ENCODE results near the gene CDC42BPB. TPM values are rescaled to one million over a fixed set of nuclear protein-coding genes. Genes with fewer than 3 reads are reported as not detected.

CDC42BPB gene
- total and polyA plus RNA-seq, 2 donors (not counting 1 experiment from before 2014, with no cell fraction given) = 44.8 to 98.3 TPM

GRCh38 chr14:103001651-103002396, 55.5 kb downstream of the CDC42BPB start:
- Histone ChIP-seq H3K79me2 (ENCODE audit: control insufficient read depth, insufficient read depth, low read length) (peaks cover 5% of the 10 kb centered on the region), H2AFZ (ENCODE audit: low read length) (no peak overlapping the region), H3K27ac (ENCODE audit: insufficient read depth, low read length) (no peak overlapping the region), H3K9ac (ENCODE audit: insufficient read depth, low read length) (no peak overlapping the region), H3K4me3 (replicated peaks in 1 of 4; ENCODE audit: control extremely low read depth in 1 of 4, insufficient read depth in 1 of 4, low read depth in 3 of 4, low read length in 4 of 4) (no peak overlapping the region), H4K20me1 (ENCODE audit: control insufficient read depth, extremely low read depth, insufficient read depth, low read length) (no peaks in the 10 kb centered on the region), H3K9me3 (ENCODE audit: control insufficient read depth, insufficient read depth, low read depth, low read length) (no peaks in the 10 kb centered on the region), H3K27me3 (ENCODE audit: control insufficient read depth, insufficient read depth, low read length) (no peaks in the 10 kb centered on the region), H3K36me3 (ENCODE audit: control insufficient read depth, insufficient read depth, low read length) (peaks cover 29% of the 10 kb centered on the region), H3K4me1 (ENCODE audit: control insufficient read depth, extremely low read depth, insufficient read depth, low read length) (no peaks in the 10 kb centered on the region), H3K4me2 (ENCODE audit: extremely low read depth, insufficient read depth, low read length) (no peak overlapping the region)
- no peak for TF ChIP-seq CTCF (conservative IDR thresholded peaks at IDR 0.05 in 1 of 2, IDR thresholded peaks at IDR 0.05 in 1 of 2; ENCODE audit: low read depth in 1 of 2, low read length in 2 of 2)
- no peak for TF ChIP-seq EZH2 (IDR thresholded peaks at IDR 0.05; ENCODE audit: low read length, missing control alignments)
- no peak for DNase-seq (ENCODE audit: low read depth in 2 of 2)

- H4K20me1 ChIP-seq (ENCODE audit: control insufficient read depth, extremely low read depth, insufficient read depth, low read length) = no peaks in the 10 kb centered on the region
Measured at GRCh38 chr14:103001226-103001625, 56.1 kb downstream of the CDC42BPB start.

More at GRCh38 chr14:103001226-103001625, 56.1 kb downstream of the CDC42BPB start:
- no peak overlapping the region for H2AFZ ChIP-seq (ENCODE audit: low read length)
- H3K27ac ChIP-seq (ENCODE audit: insufficient read depth, low read length) = no peak overlapping the region
- no peaks in the 10 kb centered on the region for H3K9me3 ChIP-seq (ENCODE audit: control insufficient read depth, insufficient read depth, low read depth, low read length)
- DNase-seq (ENCODE audit: low read depth in 2 of 2) = no peak
- H3K9ac ChIP-seq (ENCODE audit: insufficient read depth, low read length) = no peak overlapping the region
- H3K79me2 ChIP-seq (ENCODE audit: control insufficient read depth, insufficient read depth, low read length) = peaks cover 5% of the 10 kb centered on the region
- TF ChIP-seq CTCF (conservative IDR thresholded peaks at IDR 0.05 in 1 of 2, IDR thresholded peaks at IDR 0.05 in 1 of 2; ENCODE audit: low read depth in 1 of 2, low read length in 2 of 2) = no peak
- TF ChIP-seq EZH2 (IDR thresholded peaks at IDR 0.05; ENCODE audit: low read length, missing control alignments) = no peak
- H3K36me3 ChIP-seq (ENCODE audit: control insufficient read depth, insufficient read depth, low read length) = peaks cover 29% of the 10 kb centered on the region
- no peak overlapping the region for H3K4me3 ChIP-seq (replicated peaks in 1 of 4; ENCODE audit: control extremely low read depth in 1 of 4, insufficient read depth in 1 of 4, low read depth in 3 of 4, low read length in 4 of 4)
- no peaks in the 10 kb centered on the region for H3K27me3 ChIP-seq (ENCODE audit: control insufficient read depth, insufficient read depth, low read length)
- H3K4me1 ChIP-seq (ENCODE audit: control insufficient read depth, extremely low read depth, insufficient read depth, low read length) = no peaks in the 10 kb centered on the region
- H3K4me2 ChIP-seq (ENCODE audit: extremely low read depth, insufficient read depth, low read length) = no peak overlapping the region

Data from fibroblast of lung (primary cell).